ENCODE data around the gene B3GNT9. TPM values are rescaled to one million over a fixed set of nuclear protein-coding genes. Genes with fewer than 3 reads are reported as not detected.

Gene B3GNT9
- total RNA-seq (1 to 10 TPM; 2.4 to 2.7 TPM), polyA plus RNA-seq (5.0 TPM)

- Histone ChIP-seq H3K27ac (ENCODE audit: low read depth, low read length) (no peak within 1 kb of the TSS), H3K4me3 (ENCODE audit: low read length) (peak within 1 kb of the TSS; percentile 46), H3K4me1 (ENCODE audit: insufficient read depth, low read length) (peaks cover 12% of the 10 kb centered on the region), H3K9me3 (ENCODE audit: low read length) (no peaks in the 10 kb centered on the region), H3K36me3 (ENCODE audit: insufficient read depth, low read length) (peaks cover 9% of the 10 kb centered on the region), H3K27me3 (ENCODE audit: insufficient read depth, low read length, poor library complexity, severe bottlenecking) (no peaks in the 10 kb centered on the region)
- Mint-ChIP-seq H3K27ac (peak within 1 kb of the TSS in 7 of 8 donors; percentile 33 to 84 (median 68)), H3K36me3 (peaks cover 5 to 24% (median 7%) of the 10 kb centered on the region in 3 donors), H3K27me3 (peaks cover 0 to 6% of the 10 kb centered on the region in 2 donors), H3K4me1 (peaks cover 24 to 49% (median 26%) of the 10 kb centered on the region in 3 donors), H3K4me3 (peak within 1 kb of the TSS; percentile 68 to 87 (median 78)), H3K9me3 (no peaks in the 10 kb centered on the region)
- ChIA-PET CTCF (interaction anchor here (1.3 to 17.6 kb wide), 6 partner anchors 14 to 174 kb away, joined by 3 to 205 read pairs (median 30); partner anchors contain the start of genes EXOC3L1, FBXL8, HSF4 and MATCAP1), POLR2A (interaction anchor here (0.9 to 2.8 kb wide), 4 partner anchors 8 to 172 kb away, joined by 3 to 9 read pairs (median 6); partner anchors contain the start of genes FBXL8 and TRADD)
- peak in 1 of 5 donors; percentile 21 for DNase-seq
Measured at GRCh38 chr16:67150833-67151396, at the start of gene B3GNT9. B3GNT9 (minus strand) TSS chr16:67150998; CDS start chr16:67150485, 513 bp downstream.

GRCh38 chr16:67200491-67200890 is 49.7 kb upstream of the B3GNT9 start:
- H3K27ac Mint-ChIP-seq, result peak overlapping the region in 1 of 8 donors; percentile 60
- Histone ChIP-seq H3K9me3 (ENCODE audit: low read length) (no peaks in the 10 kb centered on the region), H3K4me3 (ENCODE audit: low read length) (no peak overlapping the region), H3K36me3 (ENCODE audit: insufficient read depth, low read length) (peaks cover 29% of the 10 kb centered on the region), H3K27me3 (ENCODE audit: insufficient read depth, low read length, poor library complexity, severe bottlenecking) (no peaks in the 10 kb centered on the region), H3K27ac (ENCODE audit: low read depth, low read length) (no peak overlapping the region), H3K4me1 (ENCODE audit: insufficient read depth, low read length) (no peaks in the 10 kb centered on the region)
- ChIA-PET POLR2A (interaction anchor here (0.6 kb wide), 1 partner anchor 170 kb away, joined by 4 read pairs; no protein-coding TSS in a partner anchor), CTCF (no interaction called here)
- no peaks in the 10 kb centered on the region for H3K9me3 Mint-ChIP-seq
- H3K27me3 Mint-ChIP-seq, result no peaks in the 10 kb centered on the region
- no peak overlapping the region for H3K4me3 Mint-ChIP-seq
- peaks cover 9 to 21% (median 15%) of the 10 kb centered on the region in 3 donors for H3K4me1 Mint-ChIP-seq
- peaks cover 8 to 72% (median 11%) of the 10 kb centered on the region in 3 donors for H3K36me3 Mint-ChIP-seq
- DNase-seq, result no peak

GRCh38 chr16:67199808-67200198 is 49.0 kb upstream of the B3GNT9 start:
- H3K27ac Mint-ChIP-seq, result peak overlapping the region in 1 of 8 donors; percentile 20
- H3K4me1 ChIP-seq (ENCODE audit: insufficient read depth, low read length), result no peaks in the 10 kb centered on the region
- no peaks in the 10 kb centered on the region for H3K27me3 ChIP-seq (ENCODE audit: insufficient read depth, low read length, poor library complexity, severe bottlenecking)
- H3K36me3 ChIP-seq (ENCODE audit: insufficient read depth, low read length), result peaks cover 36% of the 10 kb centered on the region
- no peaks in the 10 kb centered on the region for H3K27me3 Mint-ChIP-seq
- no peak overlapping the region for H3K27ac ChIP-seq (ENCODE audit: low read depth, low read length)
- H3K36me3 Mint-ChIP-seq, result peaks cover 8 to 78% (median 11%) of the 10 kb centered on the region in 3 donors
- ChIA-PET CTCF (no interaction called here), POLR2A (no interaction called here)
- H3K9me3 ChIP-seq (ENCODE audit: low read length), result no peaks in the 10 kb centered on the region
- H3K4me3 ChIP-seq (ENCODE audit: low read length), result no peak overlapping the region
- no peak overlapping the region for H3K4me3 Mint-ChIP-seq
- no peak for DNase-seq
- no peaks in the 10 kb centered on the region for H3K9me3 Mint-ChIP-seq
- H3K4me1 Mint-ChIP-seq, result peaks cover 9 to 28% (median 22%) of the 10 kb centered on the region in 3 donors

- Mint-ChIP-seq H3K27ac (peak within 1 kb of the TSS in 4 of 8 donors; percentile 20 to 79 (median 56)), H3K9me3 (no peaks in the 10 kb centered on the region)
- POLR2A ChIA-PET, result no interaction called here
Measured at GRCh38 chr16:67199011-67199807, 48.4 kb upstream of the B3GNT9 start, which contains the start of gene ELMO3. ELMO3 (plus strand) TSS chr16:67199131; CDS start chr16:67199327, 196 bp downstream.

DNA sequence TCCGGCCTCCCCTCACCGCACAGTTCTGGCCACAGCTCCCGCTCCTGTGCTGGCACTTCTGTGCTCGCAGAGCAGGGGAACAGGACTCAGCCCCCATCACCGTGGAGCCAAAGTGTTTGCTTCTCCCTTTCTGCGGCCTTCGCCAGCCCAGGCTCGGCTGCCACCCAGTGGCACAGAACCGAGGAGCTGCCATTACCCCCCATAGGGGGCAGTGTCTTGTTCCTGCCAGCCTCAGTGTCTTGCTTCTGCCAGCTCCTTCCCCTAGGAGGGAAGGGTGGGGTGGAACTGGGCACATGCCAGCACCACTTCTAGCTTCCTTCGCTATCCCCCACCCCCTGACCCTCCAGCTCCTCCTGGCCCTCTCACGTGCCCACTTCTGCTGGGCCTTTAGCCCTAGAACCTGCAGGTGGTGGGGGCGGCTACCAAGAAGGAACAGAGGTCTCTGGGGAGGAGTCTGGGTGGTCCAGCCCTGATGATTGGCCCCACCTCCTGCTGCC is 47.5 kb upstream of the B3GNT9 start:
- POLR2A ChIA-PET, result no interaction called here
- DNase-seq, result no peak
- peak overlapping the region in 3 of 8 donors; percentile 45 to 79 (median 67) for H3K27ac Mint-ChIP-seq
- H3K27me3 ChIP-seq (ENCODE audit: insufficient read depth, low read length, poor library complexity, severe bottlenecking), result no peaks in the 10 kb centered on the region
- peaks cover 19 to 43% (median 34%) of the 10 kb centered on the region in 3 donors for H3K4me1 Mint-ChIP-seq
- no peak overlapping the region for H3K27ac ChIP-seq (ENCODE audit: low read depth, low read length)
- no peaks in the 10 kb centered on the region for H3K27me3 Mint-ChIP-seq
- H3K9me3 ChIP-seq (ENCODE audit: low read length), result no peaks in the 10 kb centered on the region
- H3K36me3 Mint-ChIP-seq, result peaks cover 8 to 84% (median 11%) of the 10 kb centered on the region in 3 donors
- no peaks in the 10 kb centered on the region for H3K9me3 Mint-ChIP-seq
- H3K4me1 ChIP-seq (ENCODE audit: insufficient read depth, low read length), result peaks cover 7% of the 10 kb centered on the region
- peaks cover 42% of the 10 kb centered on the region for H3K36me3 ChIP-seq (ENCODE audit: insufficient read depth, low read length)
- no peak overlapping the region for H3K4me3 ChIP-seq (ENCODE audit: low read length)
- H3K4me3 Mint-ChIP-seq, result peak overlapping the region in 1 of 7 donors; percentile 7
- CTCF ChIA-PET, result interaction anchor here (0.9 to 1.5 kb wide), 5 partner anchors 9 to 245 kb away, joined by 3 to 4 read pairs (median 3); partner anchors contain the start of gene FHOD1

More at GRCh38 chr16:67199011-67199807, 48.4 kb upstream of the B3GNT9 start, which contains the start of gene ELMO3:
- H3K9me3 ChIP-seq (ENCODE audit: low read length), result no peaks in the 10 kb centered on the region
- CTCF ChIA-PET, result no interaction called here
- no peak within 1 kb of the TSS for H3K27ac ChIP-seq (ENCODE audit: low read depth, low read length)
- DNase-seq, result no peak
- peaks cover 10 to 34% (median 25%) of the 10 kb centered on the region in 3 donors for H3K4me1 Mint-ChIP-seq
- peaks cover 8 to 83% (median 11%) of the 10 kb centered on the region in 3 donors for H3K36me3 Mint-ChIP-seq
- no peaks in the 10 kb centered on the region for H3K27me3 Mint-ChIP-seq
- H3K4me1 ChIP-seq (ENCODE audit: insufficient read depth, low read length), result no peaks in the 10 kb centered on the region
- peaks cover 42% of the 10 kb centered on the region for H3K36me3 ChIP-seq (ENCODE audit: insufficient read depth, low read length)
- H3K4me3 Mint-ChIP-seq, result peak within 1 kb of the TSS in 1 of 7 donors; percentile 7
- no peaks in the 10 kb centered on the region for H3K27me3 ChIP-seq (ENCODE audit: insufficient read depth, low read length, poor library complexity, severe bottlenecking)
- no peak within 1 kb of the TSS for H3K4me3 ChIP-seq (ENCODE audit: low read length)

DNA sequence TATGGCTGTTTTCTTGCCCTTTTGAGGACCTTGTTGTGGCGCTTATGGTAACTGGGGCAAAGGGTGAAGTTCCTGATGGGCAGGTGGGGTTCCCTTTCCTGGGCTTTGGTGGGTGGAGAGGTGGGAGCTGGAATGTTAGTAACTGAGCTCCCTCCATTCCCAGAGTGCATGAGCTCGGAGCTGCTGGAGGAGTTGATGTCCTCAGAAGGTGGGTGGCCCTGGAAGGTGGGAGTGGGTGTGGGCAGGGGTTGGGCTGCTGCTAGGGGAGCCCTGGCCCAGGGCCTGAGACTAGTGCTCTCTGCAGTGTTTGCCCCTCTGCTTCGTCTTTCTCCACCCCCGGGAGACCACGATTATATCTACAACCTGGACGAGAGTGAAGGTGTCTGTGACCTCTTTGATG is 46.9 kb upstream of the B3GNT9 start:
- Histone ChIP-seq H3K27me3 (ENCODE audit: insufficient read depth, low read length, poor library complexity, severe bottlenecking) (no peaks in the 10 kb centered on the region), H3K9me3 (ENCODE audit: low read length) (no peaks in the 10 kb centered on the region), H3K36me3 (ENCODE audit: insufficient read depth, low read length) (peaks cover 42% of the 10 kb centered on the region), H3K27ac (ENCODE audit: low read depth, low read length) (no peak overlapping the region), H3K4me1 (ENCODE audit: insufficient read depth, low read length) (peaks cover 13% of the 10 kb centered on the region), H3K4me3 (ENCODE audit: low read length) (no peak overlapping the region)
- H3K4me1 Mint-ChIP-seq, result peaks cover 23 to 49% (median 40%) of the 10 kb centered on the region in 3 donors
- H3K36me3 Mint-ChIP-seq, result peaks cover 8 to 82% (median 11%) of the 10 kb centered on the region in 3 donors
- ChIA-PET POLR2A (no interaction called here), CTCF (interaction anchor here (0.9 to 1.5 kb wide), 6 partner anchors 9 to 244 kb away, joined by 3 to 5 read pairs (median 3); partner anchors contain the start of gene FHOD1)
- H3K27ac Mint-ChIP-seq, result no peak overlapping the region
- no peaks in the 10 kb centered on the region for H3K27me3 Mint-ChIP-seq
- H3K9me3 Mint-ChIP-seq, result no peaks in the 10 kb centered on the region
- no peak for DNase-seq
- no peak overlapping the region for H3K4me3 Mint-ChIP-seq

DNA sequence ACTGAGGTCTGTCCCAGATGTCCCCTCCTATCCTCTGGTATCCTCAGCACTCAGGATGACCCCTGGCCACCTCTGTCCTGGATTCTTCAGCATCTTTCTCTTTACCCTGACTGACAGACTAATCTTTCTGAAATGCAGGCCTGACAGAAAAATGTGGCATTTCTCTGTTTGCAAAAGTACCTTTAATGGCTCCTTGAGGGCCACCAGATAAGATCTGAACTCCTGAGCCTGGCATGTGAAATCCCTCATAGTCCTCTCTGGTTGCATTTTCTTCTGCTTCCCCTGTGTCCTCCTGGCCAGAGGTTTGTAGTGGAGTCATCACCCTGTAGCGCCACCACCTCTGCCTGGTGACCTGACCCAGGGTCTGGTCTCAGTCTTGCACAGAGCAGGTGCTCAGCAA is 46.1 kb upstream of the B3GNT9 start:
- ChIA-PET POLR2A (no interaction called here), CTCF (interaction anchor here (1.5 kb wide), 2 partner anchors 8 to 12 kb away, joined by 3 to 5 read pairs; no protein-coding TSS in a partner anchor)
- no peak for DNase-seq
- Histone ChIP-seq H3K4me1 (ENCODE audit: insufficient read depth, low read length) (peaks cover 16% of the 10 kb centered on the region), H3K4me3 (ENCODE audit: low read length) (no peak overlapping the region), H3K27ac (ENCODE audit: low read depth, low read length) (no peak overlapping the region), H3K36me3 (ENCODE audit: insufficient read depth, low read length) (peaks cover 42% of the 10 kb centered on the region), H3K9me3 (ENCODE audit: low read length) (no peaks in the 10 kb centered on the region), H3K27me3 (ENCODE audit: insufficient read depth, low read length, poor library complexity, severe bottlenecking) (no peaks in the 10 kb centered on the region)
- H3K4me1 Mint-ChIP-seq, result peaks cover 27 to 55% (median 45%) of the 10 kb centered on the region in 3 donors
- H3K36me3 Mint-ChIP-seq, result peaks cover 8 to 80% (median 11%) of the 10 kb centered on the region in 3 donors
- H3K27me3 Mint-ChIP-seq, result no peaks in the 10 kb centered on the region
- peak overlapping the region in 1 of 7 donors; percentile 49 for H3K4me3 Mint-ChIP-seq
- H3K9me3 Mint-ChIP-seq, result no peaks in the 10 kb centered on the region
- H3K27ac Mint-ChIP-seq, result peak overlapping the region in 2 of 8 donors; percentile 29 to 70
